GM12891 (cell line): ENCODE data around the gene NPHP4.

Source experiments
- DNase-seq: peaks from one replicate; pipeline ENCODE4 v3.0.0; 2011; ENCODE audit warnings: low spot score; ENCODE audit not compliant: insufficient read length
- FAIRE-seq: peaks from 2 replicates; lab custom pipeline; 2011; peaks lifted over from hg19 to GRCh38; lab: Jason Lieb, UNC
- PAX5 ChIP-seq: IDR thresholded peaks from 2 replicates; pipeline ENCODE4 v1.6.1; 2011; ENCODE audit warnings: low read length, moderate library complexity, mild to moderate bottlenecking; ENCODE audit not compliant: insufficient read depth, severe bottlenecking
- POLR2A ChIP-seq: IDR thresholded peaks from 2 replicates; pipeline ENCODE4 v1.6.1; 2011; ENCODE audit warnings: low read depth, low read length, control low read depth
- POLR2AphosphoS5 ChIP-seq: IDR thresholded peaks from 2 replicates; pipeline ENCODE4 v1.6.1; 2011; ENCODE audit warnings: low read depth, low read length, control low read depth
- POU2F2 ChIP-seq: IDR thresholded peaks from 2 replicates; pipeline ENCODE4 v1.6.1; 2011; ENCODE audit warnings: low read depth, mild to moderate bottlenecking, control low read depth, low read length, moderate library complexity
- SPI1 ChIP-seq: IDR thresholded peaks from 2 replicates; pipeline ENCODE4 v1.6.1; 2011; ENCODE audit warnings: low read depth, low read length, control low read depth
- TAF1 ChIP-seq: IDR thresholded peaks from 2 replicates; pipeline ENCODE4 v1.6.1; 2011; ENCODE audit warnings: low read depth, low read length, control low read depth

The NPHP4 gene

GRCh38 chr1:5913078-5913845 lies 79.0 kb downstream of the NPHP4 start:
- no peak for DNase-seq
- no peak for TF ChIP-seq TAF1
- no peak for TF ChIP-seq PAX5
- TF ChIP-seq POLR2A: no peak
- no peak for TF ChIP-seq SPI1
- TF ChIP-seq POLR2AphosphoS5: no peak
- TF ChIP-seq POU2F2: no peak
- no peak for FAIRE-seq

- FAIRE-seq (no peak), DNase-seq (no peak)
- TF ChIP-seq TAF1 (no peak), SPI1 (no peak), PAX5 (no peak), POLR2A (no peak)
Measured at GRCh38 chr1:5911871-5912271, 80.4 kb downstream of the NPHP4 start.

- DNase-seq (no peak), FAIRE-seq (no peak)
- TF ChIP-seq SPI1: no peak
- no peak for TF ChIP-seq POU2F2
- TF ChIP-seq POLR2A: no peak
- TF ChIP-seq POLR2AphosphoS5: no peak
- TF ChIP-seq TAF1: no peak
- no peak for TF ChIP-seq PAX5
Measured at GRCh38 chr1:5911157-5911556, 81.1 kb downstream of the NPHP4 start.

GRCh38 chr1:5910666-5911065 lies 81.6 kb downstream of the NPHP4 start:
- FAIRE-seq (no peak), DNase-seq (no peak)
- TF ChIP-seq POLR2AphosphoS5 (no peak), POU2F2 (no peak), SPI1 (no peak), PAX5 (no peak)

GRCh38 chr1:5910276-5910620 lies 82.0 kb downstream of the NPHP4 start:
- DNase-seq: no peak
- TF ChIP-seq POLR2A (no peak), SPI1 (no peak), PAX5 (no peak), POU2F2 (no peak), POLR2AphosphoS5 (no peak), TAF1 (no peak)
- no peak for FAIRE-seq

- no peak for DNase-seq
- no peak for TF ChIP-seq POLR2AphosphoS5
- FAIRE-seq: no peak
Measured at GRCh38 chr1:5909576-5910275, 82.5 kb downstream of the NPHP4 start.

- no peak for TF ChIP-seq POLR2AphosphoS5
- no peak for TF ChIP-seq POLR2A
- TF ChIP-seq SPI1: no peak
- TF ChIP-seq PAX5: no peak
- TF ChIP-seq TAF1: no peak
- no peak for TF ChIP-seq POU2F2
- FAIRE-seq (no peak), DNase-seq (no peak)
Measured at GRCh38 chr1:5908461-5909375, 83.5 kb downstream of the NPHP4 start.

- DNase-seq (no peak), FAIRE-seq (no peak)
- TF ChIP-seq POU2F2 (no peak), TAF1 (no peak), POLR2AphosphoS5 (no peak), POLR2A (no peak), PAX5 (no peak), SPI1 (no peak)
Measured at GRCh38 chr1:5907966-5908365, 84.3 kb downstream of the NPHP4 start.

- TF ChIP-seq PAX5 (no peak), POU2F2 (no peak), SPI1 (no peak), POLR2A (no peak), TAF1 (no peak), POLR2AphosphoS5 (no peak)
- FAIRE-seq (no peak), DNase-seq (no peak)
Measured at GRCh38 chr1:5907386-5907785, 84.8 kb downstream of the NPHP4 start.
